Activated CD4-positive, alpha-beta T cell treated with anti-CD3 and anti-CD28 coated beads, Interleukin-2, amount 10 ng/mL, durations not matched to agents 24 days and 14 days (primary cell): ENCODE data around the gene ZSCAN20. TPM values are rescaled to one million over a fixed set of nuclear protein-coding genes. Genes with fewer than 3 reads are reported as not detected.
"Not testable (repeated sequence)": the region's sequence is repeated elsewhere in the genome, so short reads cannot be mapped to it uniquely, and the experiment has no call there.

Source experiments
- DNase-seq: peaks from one replicate; pipeline ENCODE4 v3.0.0; 2022
- H3K27ac Mint-ChIP-seq: one replicate; pipeline ENCODE4 v1.8.0; 2022; ENCODE audit warnings: mild to moderate bottlenecking, mixed read lengths
- H3K27me3 Mint-ChIP-seq: one replicate; pipeline ENCODE4 v1.8.0; 2022; ENCODE audit warnings: mixed read lengths
- H3K36me3 Mint-ChIP-seq: one replicate; pipeline ENCODE4 v1.8.0; 2022; ENCODE audit warnings: low read depth, mild to moderate bottlenecking, mixed read lengths
- H3K4me1 Mint-ChIP-seq: one replicate; pipeline ENCODE4 v1.8.0; 2021; ENCODE audit warnings: mixed read lengths
- H3K4me3 Mint-ChIP-seq: one replicate; pipeline ENCODE4 v1.8.0; 2022; ENCODE audit warnings: mild to moderate bottlenecking, moderate library complexity, mixed read lengths
- H3K9me3 Mint-ChIP-seq: one replicate; pipeline ENCODE4 v1.8.0; 2021; ENCODE audit warnings: mixed read lengths
- intact Hi-C: fragments of 100-400 bp; cut with micrococcal nuclease; formaldehyde crosslinking; loops from one replicate; pipeline ENCODE4 v1.15.1; 2023
- total RNA-seq: library from RNA; stranded (reverse); gene quantifications from 2 replicates; pipeline ENCODE4 v1.2.3, GENCODE V29; 2022

ZSCAN20 gene
- total RNA-seq, 1 donor from 2014 or later, result 2.8 TPM

DNA sequence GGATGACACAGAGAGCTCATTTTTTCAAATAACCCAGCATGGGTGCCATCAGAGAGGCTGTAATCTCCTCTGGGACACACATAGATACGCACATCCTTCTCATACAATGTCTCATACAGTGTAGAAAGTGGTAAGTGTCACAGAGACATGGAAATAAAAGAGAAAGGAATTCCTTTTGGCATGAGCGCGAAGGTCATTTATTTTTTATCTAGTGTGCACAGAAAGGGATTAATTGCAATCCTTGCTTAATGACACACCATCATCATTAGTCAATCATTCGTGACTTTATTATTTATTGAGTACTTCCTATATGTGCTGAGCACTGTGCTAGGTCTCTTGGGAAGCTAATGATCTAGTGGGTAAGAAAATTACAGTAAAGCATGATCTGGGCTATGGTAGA lies 5.0 kb downstream of the ZSCAN20 start:
- H3K4me3 Mint-ChIP-seq, result no peak overlapping the region
- no peaks in the 10 kb centered on the region for H3K9me3 Mint-ChIP-seq
- no peaks in the 10 kb centered on the region for H3K27me3 Mint-ChIP-seq
- H3K36me3 Mint-ChIP-seq, result no peaks in the 10 kb centered on the region
- peaks cover 7% of the 10 kb centered on the region for H3K4me1 Mint-ChIP-seq
- DNase-seq, result no peak
- intact Hi-C loops, result loop anchor here (10.0 kb wide), 1 partner anchor 383 kb away; no protein-coding TSS in a partner anchor
- no peak overlapping the region for H3K27ac Mint-ChIP-seq

DNA sequence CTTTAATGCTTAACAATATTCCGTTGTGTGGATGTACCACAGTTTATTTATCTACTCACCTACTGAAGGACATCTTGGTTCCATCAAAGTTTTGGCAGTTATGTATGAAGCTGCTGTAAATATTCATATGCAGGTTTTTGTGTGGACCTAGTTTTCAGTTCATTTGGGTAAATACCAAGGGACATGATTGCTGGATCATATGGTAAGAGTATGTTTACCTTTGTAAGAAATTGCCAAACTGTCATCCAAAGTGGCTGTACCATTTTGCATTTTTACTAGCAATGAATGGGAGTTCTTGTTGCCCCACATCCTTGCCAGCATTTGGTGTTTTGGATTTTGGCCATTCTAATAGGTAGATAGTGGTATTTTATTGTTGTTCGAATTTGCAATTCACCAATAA lies 10.0 kb downstream of the ZSCAN20 start:
- Mint-ChIP-seq H3K4me3 (no peak overlapping the region), H3K4me1 (no peaks in the 10 kb centered on the region), H3K9me3 (peaks cover 4% of the 10 kb centered on the region), H3K27me3 (no peaks in the 10 kb centered on the region), H3K27ac (no peak overlapping the region), H3K36me3 (peaks cover 11% of the 10 kb centered on the region)
- no peak for DNase-seq
- intact Hi-C loops, result no loop called here

DNA sequence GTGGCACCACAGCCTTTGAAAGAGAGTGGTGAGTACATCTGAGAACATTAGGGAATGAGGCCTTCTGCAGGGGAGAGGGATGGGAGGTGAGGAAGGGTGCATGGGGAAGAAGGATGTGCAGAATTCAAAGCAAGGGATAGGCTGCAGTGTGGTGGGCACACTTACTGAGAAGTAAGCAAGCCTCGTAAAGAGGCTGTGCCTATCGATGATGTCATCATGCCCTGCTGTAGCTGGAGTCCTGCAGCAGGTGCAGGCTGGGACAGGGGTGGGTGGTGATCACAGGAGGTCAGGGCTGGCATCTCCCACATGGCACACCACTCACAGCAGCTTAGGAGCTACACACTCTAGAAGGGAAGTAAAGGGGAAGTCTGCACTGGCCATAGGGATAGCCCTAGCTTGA lies 16.2 kb downstream of the ZSCAN20 start:
- Mint-ChIP-seq H3K9me3 (peaks cover 17% of the 10 kb centered on the region), H3K27ac (no peak overlapping the region), H3K4me1 (no peaks in the 10 kb centered on the region), H3K36me3 (peaks cover 44% of the 10 kb centered on the region), H3K27me3 (no peaks in the 10 kb centered on the region), H3K4me3 (no peak overlapping the region)
- DNase-seq, result no peak
- intact Hi-C loops, result no loop called here

DNA sequence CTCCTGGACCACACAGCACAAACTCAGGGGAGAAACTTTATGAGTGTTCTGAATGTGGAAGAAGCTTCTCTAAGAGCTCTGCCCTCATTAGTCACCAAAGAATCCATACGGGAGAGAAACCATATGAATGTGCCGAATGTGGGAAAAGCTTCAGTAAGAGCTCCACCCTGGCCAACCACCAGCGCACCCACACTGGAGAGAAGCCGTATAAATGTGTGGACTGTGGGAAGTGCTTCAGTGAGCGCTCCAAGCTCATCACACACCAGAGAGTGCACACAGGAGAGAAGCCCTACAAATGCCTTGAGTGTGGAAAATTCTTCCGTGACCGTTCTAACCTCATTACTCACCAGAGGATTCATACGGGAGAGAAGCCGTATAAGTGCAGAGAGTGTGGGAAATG lies 22.5 kb downstream of the ZSCAN20 start:
- Mint-ChIP-seq H3K27me3 (no peaks in the 10 kb centered on the region), H3K36me3 (peaks cover 45% of the 10 kb centered on the region), H3K9me3 (peaks cover 52% of the 10 kb centered on the region), H3K4me3 (no peak overlapping the region), H3K27ac (no peak overlapping the region), H3K4me1 (no peaks in the 10 kb centered on the region)
- DNase-seq, result no peak
- intact Hi-C loops, result no loop called here

DNA sequence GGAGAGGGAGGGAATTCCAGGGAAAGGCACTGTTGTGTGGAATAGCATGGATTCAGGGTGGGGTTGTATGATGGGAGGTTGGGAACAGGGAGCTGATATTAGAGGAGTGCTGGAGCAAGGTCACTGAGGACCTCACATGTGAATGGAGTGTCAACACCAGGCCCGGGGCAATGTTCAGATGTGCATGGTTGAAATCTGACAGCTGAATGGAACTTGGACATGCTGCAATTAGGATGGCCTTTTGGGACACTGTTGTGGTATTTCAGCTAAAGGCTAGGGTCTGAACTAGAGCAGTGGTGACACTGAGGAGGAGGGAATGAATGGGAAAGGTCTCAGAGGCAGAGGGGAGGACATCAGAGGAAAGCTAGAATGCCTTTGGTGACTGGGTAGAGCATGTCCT lies 25.0 kb downstream of the ZSCAN20 start:
- no peak for DNase-seq
- Mint-ChIP-seq H3K4me1 (no peaks in the 10 kb centered on the region), H3K27ac (no peak overlapping the region), H3K36me3 (peaks cover 26% of the 10 kb centered on the region), H3K9me3 (peaks cover 52% of the 10 kb centered on the region), H3K4me3 (no peak overlapping the region), H3K27me3 (no peaks in the 10 kb centered on the region)
- intact Hi-C loops, result no loop called here

DNA sequence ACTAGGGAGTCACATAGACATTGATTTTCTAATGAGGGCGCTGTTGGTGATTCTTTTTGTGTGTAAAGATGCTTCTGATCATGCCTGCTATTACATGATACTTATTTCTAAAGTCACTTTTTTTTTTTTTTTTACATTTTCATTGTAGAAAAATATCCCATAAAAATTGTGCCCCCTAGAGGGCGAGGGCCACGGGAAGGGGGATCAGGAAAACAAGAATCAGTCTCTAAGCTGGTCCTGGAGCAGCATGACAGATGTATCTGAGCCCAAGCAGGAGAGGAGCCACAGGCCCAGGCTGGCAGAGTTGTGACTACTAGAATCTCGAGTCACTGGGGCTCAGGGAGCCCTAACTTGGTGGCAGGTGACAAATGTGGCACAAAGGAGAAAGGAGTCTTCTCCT lies 28.1 kb downstream of the ZSCAN20 start:
- peaks cover 5% of the 10 kb centered on the region for H3K36me3 Mint-ChIP-seq
- peaks cover 38% of the 10 kb centered on the region for H3K9me3 Mint-ChIP-seq
- no peak overlapping the region for H3K4me3 Mint-ChIP-seq
- no peak overlapping the region for H3K27ac Mint-ChIP-seq
- no peak for DNase-seq
- H3K27me3 Mint-ChIP-seq, result no peaks in the 10 kb centered on the region
- no peaks in the 10 kb centered on the region for H3K4me1 Mint-ChIP-seq
- intact Hi-C loops, result no loop called here

DNA sequence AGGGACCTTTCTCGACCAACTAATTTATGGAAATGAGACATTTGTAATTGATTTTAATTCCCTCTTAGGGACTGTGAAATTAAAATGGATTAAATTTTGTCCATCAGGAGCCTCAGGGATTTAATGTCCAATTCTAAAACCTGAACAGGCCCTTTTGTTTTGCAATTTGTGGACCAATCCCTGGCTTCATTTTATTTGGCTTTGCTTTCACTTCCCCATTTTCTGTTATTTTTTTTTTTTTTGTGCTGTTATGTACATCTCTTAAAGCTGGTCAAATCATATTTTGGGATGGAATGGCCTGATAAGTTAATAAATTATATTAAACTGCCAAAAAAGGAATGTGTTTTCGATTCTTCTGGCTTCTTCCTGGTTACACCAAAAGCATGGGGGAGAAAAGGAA lies 28.9 kb downstream of the ZSCAN20 start:
- Mint-ChIP-seq H3K27me3 (no peaks in the 10 kb centered on the region), H3K36me3 (peaks cover 5% of the 10 kb centered on the region), H3K9me3 (peaks cover 32% of the 10 kb centered on the region), H3K4me1 (no peaks in the 10 kb centered on the region), H3K27ac (no peak overlapping the region), H3K4me3 (no peak overlapping the region)
- no peak for DNase-seq
- intact Hi-C loops, result no loop called here

DNA sequence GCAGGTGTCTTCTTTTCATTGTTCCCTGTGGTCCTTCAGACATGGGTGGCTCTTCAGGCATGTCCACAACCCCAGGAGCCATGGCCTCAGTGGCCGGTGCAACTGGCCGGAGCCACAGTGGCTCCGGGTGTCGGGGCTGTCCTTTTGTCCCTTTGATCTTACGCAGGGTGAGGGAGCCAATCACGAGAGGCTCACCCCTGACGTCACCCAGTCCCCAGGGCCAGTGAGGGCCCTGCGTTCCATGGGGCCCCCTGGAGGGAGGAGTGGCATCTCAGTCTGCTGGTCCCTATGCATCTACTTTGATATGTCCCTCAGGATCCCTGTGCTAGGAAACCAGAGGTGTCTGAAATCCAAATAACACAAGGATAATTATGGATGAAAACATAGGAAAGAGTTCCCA lies 29.3 kb downstream of the ZSCAN20 start:
- H3K27ac Mint-ChIP-seq, result no peak overlapping the region
- intact Hi-C loops, result no loop called here

DNA sequence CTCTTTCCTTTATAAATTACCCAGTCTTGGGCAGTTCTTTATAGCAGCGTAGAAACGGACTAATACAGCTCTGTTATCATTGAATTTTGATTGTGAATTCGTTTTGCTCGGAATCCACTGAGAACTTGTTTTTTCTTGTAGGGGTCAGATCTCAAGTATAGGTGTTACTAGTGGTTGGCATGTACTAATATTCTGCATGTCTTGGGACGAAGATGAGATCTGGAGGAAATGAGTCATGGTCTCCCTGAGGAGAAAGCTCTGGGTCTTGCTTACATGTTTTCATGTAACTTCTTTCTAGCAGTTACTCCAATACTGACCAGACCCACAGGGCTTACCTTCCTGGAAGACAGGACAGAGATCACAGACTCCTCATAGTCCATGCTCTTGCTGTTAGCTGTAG lies 30.3 kb downstream of the ZSCAN20 start:
- no peaks in the 10 kb centered on the region for H3K4me1 Mint-ChIP-seq
- H3K36me3 Mint-ChIP-seq, result peaks cover under 1% of the 10 kb centered on the region
- no peak overlapping the region for H3K27ac Mint-ChIP-seq
- intact Hi-C loops, result no loop called here
- H3K9me3 Mint-ChIP-seq, result peaks cover 22% of the 10 kb centered on the region
- H3K4me3 Mint-ChIP-seq, result no peak overlapping the region
- H3K27me3 Mint-ChIP-seq, result peaks cover 2% of the 10 kb centered on the region
- DNase-seq, result no peak

More for the DNA sequence above, 29.3 kb downstream of the ZSCAN20 start:
- no peaks in the 10 kb centered on the region for H3K4me1 Mint-ChIP-seq
- no peak for DNase-seq
- H3K27me3 Mint-ChIP-seq, result no peaks in the 10 kb centered on the region
- no peak overlapping the region for H3K4me3 Mint-ChIP-seq
- peaks cover 29% of the 10 kb centered on the region for H3K9me3 Mint-ChIP-seq
- peaks cover 5% of the 10 kb centered on the region for H3K36me3 Mint-ChIP-seq

DNA sequence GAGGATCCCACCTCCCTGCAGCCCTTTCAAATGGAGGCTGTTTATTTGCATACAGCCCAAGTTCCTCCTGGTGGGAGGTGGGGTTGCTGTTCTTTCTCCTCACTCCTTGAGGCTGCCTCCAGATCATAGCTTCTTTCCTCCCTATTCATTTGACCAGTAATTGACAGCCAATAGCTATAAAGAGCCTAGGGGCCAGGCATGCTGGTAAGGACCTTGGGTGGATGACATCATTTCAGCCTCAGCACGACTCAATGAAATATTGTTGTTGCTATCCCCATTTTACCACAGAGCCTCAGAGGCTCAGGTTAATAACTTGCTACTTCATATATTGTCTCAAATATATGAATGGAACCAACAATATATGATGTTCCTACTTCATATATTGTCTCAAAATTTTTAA lies 31.1 kb downstream of the ZSCAN20 start:
- no peaks in the 10 kb centered on the region for H3K36me3 Mint-ChIP-seq
- H3K4me1 Mint-ChIP-seq, result no peaks in the 10 kb centered on the region
- no peak overlapping the region for H3K27ac Mint-ChIP-seq
- no peak overlapping the region for H3K4me3 Mint-ChIP-seq
- peaks cover 19% of the 10 kb centered on the region for H3K9me3 Mint-ChIP-seq
- H3K27me3 Mint-ChIP-seq, result peaks cover 2% of the 10 kb centered on the region
- intact Hi-C loops, result no loop called here
- no peak for DNase-seq

DNA sequence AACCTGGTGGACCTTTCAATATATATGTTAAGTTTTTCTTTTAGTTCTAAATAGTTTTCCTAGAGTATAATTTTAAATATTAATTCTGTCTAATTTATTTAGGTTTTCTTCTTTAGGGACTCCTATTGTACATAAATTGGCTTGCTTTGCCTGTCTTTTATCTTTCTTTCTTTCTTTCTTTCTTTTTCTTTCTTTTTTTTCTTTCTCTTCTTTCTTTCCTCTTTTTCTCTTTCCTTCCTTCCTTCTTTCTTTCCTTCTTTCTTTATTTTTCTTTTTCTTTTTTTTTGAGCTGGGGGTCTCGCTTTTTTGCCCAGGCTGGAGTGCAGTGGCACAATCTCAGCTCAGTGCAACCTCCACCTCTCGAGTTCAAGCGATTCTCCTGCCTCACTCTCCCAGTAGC lies 35.2 kb downstream of the ZSCAN20 start:
- DNase-seq, result no peak
- H3K4me1 Mint-ChIP-seq, result no peaks in the 10 kb centered on the region
- H3K27ac Mint-ChIP-seq, result no peak overlapping the region
- H3K9me3 Mint-ChIP-seq, result peaks cover 4% of the 10 kb centered on the region
- no peak overlapping the region for H3K4me3 Mint-ChIP-seq
- no peaks in the 10 kb centered on the region for H3K36me3 Mint-ChIP-seq
- intact Hi-C loops, result no loop called here
- peaks cover 2% of the 10 kb centered on the region for H3K27me3 Mint-ChIP-seq

DNA sequence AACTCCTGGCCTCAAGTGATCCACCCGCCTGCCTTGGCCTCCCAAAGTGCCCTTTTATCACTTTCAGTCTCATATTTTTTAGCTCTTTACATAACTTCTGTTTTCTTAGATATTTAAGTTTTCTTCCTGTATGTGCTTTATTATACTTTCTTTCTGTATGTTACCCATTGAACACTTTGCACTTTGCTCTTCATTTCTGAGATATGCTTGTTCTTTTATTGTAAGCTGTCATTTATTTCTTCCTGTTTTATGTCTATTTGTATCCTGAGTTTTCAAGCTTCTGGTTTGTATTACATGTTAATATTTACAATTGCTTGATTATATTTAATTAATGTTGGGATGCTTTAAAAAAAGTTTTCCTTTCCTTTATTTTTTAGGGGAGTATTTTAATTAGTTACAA lies 35.7 kb downstream of the ZSCAN20 start:
- no peak for DNase-seq
- Mint-ChIP-seq H3K36me3 (no peaks in the 10 kb centered on the region), H3K27ac (no peak overlapping the region), H3K4me1 (no peaks in the 10 kb centered on the region), H3K4me3 (no peak overlapping the region), H3K9me3 (peaks cover 3% of the 10 kb centered on the region), H3K27me3 (peaks cover 2% of the 10 kb centered on the region)
- intact Hi-C loops, result no loop called here

DNA sequence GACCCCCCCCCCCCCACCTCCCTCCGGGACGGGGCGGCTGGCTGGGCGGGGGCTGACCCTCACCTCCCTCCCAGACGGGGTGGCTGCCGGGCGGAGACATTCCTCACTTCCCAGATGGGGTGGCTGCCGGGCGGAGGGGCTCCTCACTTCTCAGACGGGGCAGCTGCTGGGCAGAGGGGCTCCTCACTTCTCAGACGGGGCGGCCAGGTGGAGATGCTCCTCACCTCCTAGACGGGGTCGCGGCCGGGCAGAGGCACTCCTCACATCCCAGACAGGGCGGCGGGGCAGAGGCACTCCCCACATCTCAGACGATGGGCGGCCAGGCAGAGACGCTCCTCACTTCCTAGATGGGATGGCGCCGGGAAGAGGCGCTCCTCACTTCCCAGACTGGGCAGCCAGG lies 36.8 kb downstream of the ZSCAN20 start:
- H3K9me3 Mint-ChIP-seq, DNase-seq, H3K4me3 Mint-ChIP-seq, H3K27me3 Mint-ChIP-seq, H3K27ac Mint-ChIP-seq, H3K36me3 Mint-ChIP-seq, intact Hi-C loops, H3K4me1 Mint-ChIP-seq: not testable (repeated sequence)

DNA sequence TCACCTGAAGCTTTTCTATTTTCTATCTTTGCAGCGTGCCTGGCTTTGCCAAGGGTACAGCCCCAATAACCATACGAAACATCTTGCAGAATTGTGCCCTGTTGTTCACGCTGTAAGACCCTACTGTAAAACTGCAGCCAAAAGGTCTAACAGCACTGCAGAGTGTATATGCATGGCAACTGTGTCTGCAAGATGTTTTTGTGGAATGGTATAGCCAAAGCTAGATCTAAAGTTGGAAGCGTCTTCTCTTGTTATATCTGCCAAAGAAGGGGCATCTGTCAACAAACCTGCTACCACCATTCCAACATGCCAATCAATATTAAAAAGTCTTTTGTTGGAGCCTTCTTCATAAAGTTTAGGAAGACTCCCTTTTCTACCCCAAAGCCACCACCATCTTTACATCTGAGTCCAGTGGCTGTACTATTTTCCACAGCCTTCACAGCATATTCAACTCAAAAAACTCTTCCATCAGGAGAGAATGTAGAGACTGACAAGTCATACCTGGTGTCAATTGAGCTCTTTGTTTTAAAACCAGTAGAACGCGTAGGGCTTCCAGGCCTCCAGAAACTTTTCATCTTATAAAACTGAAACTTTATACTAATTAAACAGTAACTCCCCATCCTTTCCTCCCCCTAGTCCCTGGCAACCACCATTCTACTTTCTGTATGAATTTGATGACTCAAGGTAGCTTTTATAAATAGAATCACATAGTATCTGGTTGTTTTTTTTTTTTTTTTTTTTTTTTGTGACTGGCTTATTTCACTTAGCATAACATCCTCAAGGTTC lies 40.0 kb downstream of the ZSCAN20 start:
- no peak for DNase-seq
- Mint-ChIP-seq H3K27ac (no peak overlapping the region), H3K4me3 (no peak overlapping the region), H3K36me3 (no peaks in the 10 kb centered on the region), H3K27me3 (no peaks in the 10 kb centered on the region), H3K4me1 (no peaks in the 10 kb centered on the region), H3K9me3 (peaks cover 3% of the 10 kb centered on the region)
- intact Hi-C loops, result no loop called here

DNA sequence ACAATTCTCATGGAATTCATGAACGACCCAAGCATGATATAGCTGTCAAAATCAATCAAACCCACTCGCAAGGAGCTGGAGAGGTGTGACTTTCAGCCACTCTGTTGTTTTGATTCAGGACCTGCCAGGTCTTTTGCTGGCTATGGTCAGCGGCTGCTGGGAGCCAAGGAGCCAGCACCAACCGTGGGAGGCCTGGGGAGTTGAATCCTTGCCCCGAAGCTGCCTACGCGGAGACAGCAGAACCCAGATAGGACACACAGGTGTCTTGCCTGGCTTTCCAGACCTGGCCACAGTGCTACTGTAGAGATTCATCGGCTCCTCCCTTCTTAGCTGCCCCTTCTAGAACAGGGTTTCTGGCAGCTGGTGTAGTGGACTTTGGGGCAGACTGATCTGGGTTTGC lies 42.7 kb downstream of the ZSCAN20 start:
- Mint-ChIP-seq H3K36me3 (no peaks in the 10 kb centered on the region), H3K4me3 (no peak overlapping the region), H3K4me1 (no peaks in the 10 kb centered on the region), H3K27me3 (no peaks in the 10 kb centered on the region), H3K27ac (no peak overlapping the region), H3K9me3 (no peaks in the 10 kb centered on the region)
- intact Hi-C loops, result no loop called here
- no peak for DNase-seq
